AG08396 (cell line): Measurements from ENCODE around the gene KDM4D.
"Not testable (repeated sequence)": the region's sequence is repeated elsewhere in the genome, so short reads cannot be mapped to it uniquely, and the experiment has no call there.

Experiments used
- DNase-seq: peaks from one replicate; pipeline ENCODE4 v3.0.0; 2012; ENCODE audit warnings: low spot score, mixed read lengths

The KDM4D gene

GRCh38 chr11:94973099-94973968 lies at the start of gene KDM4D, which contains the start of gene CWC15:
Gene KDM4D, plus strand, starts transcription at chr11:94973709. Its CDS starts 23,664 bp downstream, at chr11:94997373.
Gene CWC15, minus strand, starts transcription at chr11:94973556. Its CDS starts 1,371 bp downstream, at chr11:94972185.
- peak; percentile 96 for DNase-seq

- DNase-seq, result no peak
Measured at GRCh38 chr11:94924171-94924572, 49.3 kb upstream of the KDM4D start.

GRCh38 chr11:94924612-94925011 lies 48.9 kb upstream of the KDM4D start:
- DNase-seq, result peak; percentile 30

GRCh38 chr11:94925422-94926270 lies 47.9 kb upstream of the KDM4D start:
- DNase-seq, result no peak

- DNase-seq, result no peak
Measured at GRCh38 chr11:94926271-94926625, 47.3 kb upstream of the KDM4D start.

- peak; percentile 83 for DNase-seq
Measured at GRCh38 chr11:94926698-94927237, 46.7 kb upstream of the KDM4D start.

- DNase-seq, result no peak
Measured at GRCh38 chr11:94928117-94928990, 45.2 kb upstream of the KDM4D start.

- DNase-seq, result not testable (repeated sequence)
Measured at GRCh38 chr11:94932072-94932471, 41.4 kb upstream of the KDM4D start.

- no peak for DNase-seq
Measured at GRCh38 chr11:94932503-94932902, 41.0 kb upstream of the KDM4D start.

- DNase-seq, result peak; percentile 84
Measured at GRCh38 chr11:94933223-94934130, 40.0 kb upstream of the KDM4D start.

- peak; percentile 42 for DNase-seq
Measured at GRCh38 chr11:94934362-94934761, 39.1 kb upstream of the KDM4D start.

GRCh38 chr11:94934846-94935245 lies 38.7 kb upstream of the KDM4D start:
- DNase-seq, result no peak

GRCh38 chr11:94938095-94939055 lies 35.1 kb upstream of the KDM4D start:
- DNase-seq, result peak; percentile 63

- no peak for DNase-seq
Measured at GRCh38 chr11:94939346-94939745, 34.2 kb upstream of the KDM4D start.

GRCh38 chr11:94941131-94941530 lies 32.4 kb upstream of the KDM4D start:
- DNase-seq, result no peak

GRCh38 chr11:94946812-94947211 lies 26.7 kb upstream of the KDM4D start:
- DNase-seq, result no peak

GRCh38 chr11:94948070-94948617 lies 25.4 kb upstream of the KDM4D start:
- DNase-seq, result peak; percentile 14

GRCh38 chr11:94954753-94955152 lies 18.8 kb upstream of the KDM4D start:
- DNase-seq, result no peak

- no peak for DNase-seq
Measured at GRCh38 chr11:94956963-94957362, 16.5 kb upstream of the KDM4D start.
